Measurements from ENCODE around the gene PTPRN2.
"Not testable (repeated sequence)": the region's sequence is repeated elsewhere in the genome, so short reads cannot be mapped to it uniquely, and the experiment has no call there.

PTPRN2 gene

GRCh38 chr7:157489870-157490269 is 1097.8 kb downstream of the PTPRN2 start:
- in situ Hi-C loops (cut with HindIII; ENCODE audit: low pct_ligation_motif_present, low pct_unique_long_range_greater_than_20kb, low sequenced_read_pairs), result loop anchor here (10.0 kb wide), 1 partner anchor 65 kb away; no protein-coding TSS in a partner anchor
- not testable (repeated sequence) for DNase-seq

All from ACHN (cell line).